ENCODE data around the gene CASP2. TPM values are rescaled to one million over a fixed set of nuclear protein-coding genes. Genes with fewer than 3 reads are reported as not detected.

Gene CASP2
- total RNA-seq, 2 donors from 2014 or later: 4.6 to 9.3 TPM

GRCh38 chr7:143243111-143243510, 45.0 kb upstream of the CASP2 start:
- ATAC-seq: no peak
- WGBS, 2 donors: 49 to 55% methylated on average over 7 of the region's 7 CpGs

GRCh38 chr7:143243614-143244013, 44.5 kb upstream of the CASP2 start:
- ATAC-seq (no peak), DNase-seq (no peak)
- Histone ChIP-seq H3K27me3 (no peaks in the 10 kb centered on the region), H3K4me1 (no peaks in the 10 kb centered on the region), H3K27ac (no peak overlapping the region), H3K9me3 (no peaks in the 10 kb centered on the region), H3K36me3 (replicated peaks in 1 of 2; ENCODE audit: insufficient read depth in 1 of 2, low read depth in 2 of 2) (no peaks in the 10 kb centered on the region), H3K4me3 (no peak overlapping the region)
- WGBS, 2 donors: 69 to 73% methylated on average over 3 of the region's 3 CpGs
- TF ChIP-seq CTCF (IDR thresholded peaks at IDR 0.05) (no peak), POLR2A (IDR thresholded peaks at IDR 0.05) (no peak)
- intact Hi-C loops (cut with DNase I): loop anchor here (5.0 kb wide), 2 partner anchors 59 to 174 kb away; no protein-coding TSS in a partner anchor

More at GRCh38 chr7:143243111-143243510, 45.0 kb upstream of the CASP2 start:
- Histone ChIP-seq H3K4me3 (no peak overlapping the region), H3K36me3 (replicated peaks in 1 of 2; ENCODE audit: insufficient read depth in 1 of 2, low read depth in 2 of 2) (no peaks in the 10 kb centered on the region), H3K27me3 (no peaks in the 10 kb centered on the region), H3K27ac (no peak overlapping the region), H3K4me1 (no peaks in the 10 kb centered on the region), H3K9me3 (no peaks in the 10 kb centered on the region)
- TF ChIP-seq POLR2A (IDR thresholded peaks at IDR 0.05) (no peak), CTCF (IDR thresholded peaks at IDR 0.05) (no peak)
- DNase-seq: no peak
- intact Hi-C loops (cut with DNase I): loop anchor here (5.0 kb wide), 2 partner anchors 59 to 174 kb away; no protein-coding TSS in a partner anchor

- no peak for TF ChIP-seq CTCF (IDR thresholded peaks at IDR 0.05)
- no peak for TF ChIP-seq POLR2A (IDR thresholded peaks at IDR 0.05)
- no peaks in the 10 kb centered on the region for H3K36me3 ChIP-seq (replicated peaks in 1 of 2; ENCODE audit: insufficient read depth in 1 of 2, low read depth in 2 of 2)
- no peaks in the 10 kb centered on the region for H3K4me1 ChIP-seq
- DNase-seq (no peak), ATAC-seq (no peak)
- no peak overlapping the region for H3K27ac ChIP-seq
- no peak overlapping the region for H3K4me3 ChIP-seq
- 27 to 32% methylated on average over 1 of the region's 1 CpG for WGBS, 2 donors
- no peaks in the 10 kb centered on the region for H3K27me3 ChIP-seq
- H3K9me3 ChIP-seq: no peaks in the 10 kb centered on the region
- intact Hi-C loops (cut with DNase I): loop anchor here (5.0 kb wide), 2 partner anchors 58 to 173 kb away; no protein-coding TSS in a partner anchor
Observed at GRCh38 chr7:143244321-143244720, 43.8 kb upstream of the CASP2 start.

GRCh38 chr7:143245123-143245522, 43.0 kb upstream of the CASP2 start:
- TF ChIP-seq POLR2A (IDR thresholded peaks at IDR 0.05) (no peak), CTCF (IDR thresholded peaks at IDR 0.05) (no peak)
- Histone ChIP-seq H3K4me3 (no peak overlapping the region), H3K4me1 (no peaks in the 10 kb centered on the region), H3K27ac (no peak overlapping the region), H3K27me3 (no peaks in the 10 kb centered on the region), H3K36me3 (replicated peaks in 1 of 2; ENCODE audit: insufficient read depth in 1 of 2, low read depth in 2 of 2) (no peaks in the 10 kb centered on the region), H3K9me3 (no peaks in the 10 kb centered on the region)
- 53 to 55% methylated on average over 3 of the region's 3 CpGs for WGBS, 2 donors
- intact Hi-C loops (cut with DNase I): no loop called here
- DNase-seq (no peak), ATAC-seq (no peak)

GRCh38 chr7:143247372-143247771, 40.8 kb upstream of the CASP2 start:
- no peak for TF ChIP-seq CTCF (IDR thresholded peaks at IDR 0.05)
- TF ChIP-seq POLR2A (IDR thresholded peaks at IDR 0.05): no peak
- H3K4me1 ChIP-seq: no peaks in the 10 kb centered on the region
- no peak for DNase-seq
- H3K4me3 ChIP-seq: no peak overlapping the region
- no peak for ATAC-seq
- H3K36me3 ChIP-seq (replicated peaks in 1 of 2; ENCODE audit: insufficient read depth in 1 of 2, low read depth in 2 of 2): no peaks in the 10 kb centered on the region
- no peaks in the 10 kb centered on the region for H3K27me3 ChIP-seq
- intact Hi-C loops (cut with DNase I): no loop called here
- no peak overlapping the region for H3K27ac ChIP-seq
- H3K9me3 ChIP-seq: no peaks in the 10 kb centered on the region
- WGBS, 2 donors: 84 to 88% methylated on average over 1 of the region's 1 CpG
